Measurements from ENCODE around the gene MINPP1. TPM values are rescaled to one million over a fixed set of nuclear protein-coding genes. Genes with fewer than 3 reads are reported as not detected.

MINPP1 gene
- total and polyA plus RNA-seq, 4 donors, result 19.1 to 111 (median 24.6) TPM

- 97% methylated on average over 2 of the region's 2 CpGs for WGBS
- TF ChIP-seq FOXA1 (IDR thresholded peaks at IDR 0.05) (no peak), NR2F2 (IDR thresholded peaks at IDR 0.05) (no peak), SP1 (IDR thresholded peaks at IDR 0.05) (no peak), REST (IDR thresholded peaks at IDR 0.05) (no peak), RAD21 (IDR thresholded peaks at IDR 0.05) (no peak)
- DNase-seq (ENCODE audit: low spot score), result no peak
- Histone ChIP-seq H3K27ac (ENCODE audit: low read depth in 1 of 2, low read length in 2 of 2) (no peak overlapping the region), H3K4me3 (ENCODE audit: low read depth in 1 of 3, low read length in 3 of 3) (no peak overlapping the region), H3K4me1 (ENCODE audit: control insufficient read depth in 4 of 4, insufficient read depth in 4 of 4, low read length in 3 of 4) (no peaks in the 10 kb centered on the region), H3K9me3 (ENCODE audit: control insufficient read depth in 4 of 4, low read length in 3 of 4) (no peaks in the 10 kb centered on the region), H3K27me3 (ENCODE audit: control insufficient read depth in 4 of 4, insufficient read depth in 4 of 4, low read length in 3 of 4) (no peaks in the 10 kb centered on the region), H3K36me3 (ENCODE audit: control insufficient read depth in 4 of 4, insufficient read depth in 3 of 4, low read depth in 1 of 4, low read length in 3 of 4) (peaks cover 0 to 37% (median 23%) of the 10 kb centered on the region in 4 donors), H3K9ac (ENCODE audit: low read depth in 1 of 2, low read length in 2 of 2) (no peak overlapping the region)
Measured at GRCh38 chr10:87519582-87519981, 14.9 kb downstream of the MINPP1 start.

GRCh38 chr10:87523731-87524130 is 19.0 kb downstream of the MINPP1 start:
- Histone ChIP-seq H3K9me3 (ENCODE audit: control insufficient read depth in 4 of 4, low read length in 3 of 4) (no peaks in the 10 kb centered on the region), H3K36me3 (ENCODE audit: control insufficient read depth in 4 of 4, insufficient read depth in 3 of 4, low read depth in 1 of 4, low read length in 3 of 4) (peaks cover 0 to 24% (median 13%) of the 10 kb centered on the region in 4 donors), H3K4me1 (ENCODE audit: control insufficient read depth in 4 of 4, insufficient read depth in 4 of 4, low read length in 3 of 4) (no peaks in the 10 kb centered on the region), H3K27me3 (ENCODE audit: control insufficient read depth in 4 of 4, insufficient read depth in 4 of 4, low read length in 3 of 4) (no peaks in the 10 kb centered on the region), H3K27ac (ENCODE audit: low read depth in 1 of 2, low read length in 2 of 2) (no peak overlapping the region), H3K9ac (ENCODE audit: low read depth in 1 of 2, low read length in 2 of 2) (no peak overlapping the region), H3K4me3 (ENCODE audit: low read depth in 1 of 3, low read length in 3 of 3) (no peak overlapping the region)
- no peak for TF ChIP-seq NR2F2 (IDR thresholded peaks at IDR 0.05)
- TF ChIP-seq RXRA (IDR thresholded peaks at IDR 0.05), result no peak
- no peak for TF ChIP-seq ZBTB33 (IDR thresholded peaks at IDR 0.05)
- no peak for TF ChIP-seq SP1 (IDR thresholded peaks at IDR 0.05)
- TF ChIP-seq HNF4A (conservative IDR thresholded peaks at IDR 0.05), result no peak
- TF ChIP-seq CTCF (IDR thresholded peaks at IDR 0.05; ENCODE audit: low read depth, low read length, missing input control), result no peak
- no peak for TF ChIP-seq MAX (IDR thresholded peaks at IDR 0.05)
- no peak for TF ChIP-seq EGR1 (IDR thresholded peaks at IDR 0.05; ENCODE audit: low read depth in 2 of 2)
- TF ChIP-seq TAF1 (conservative IDR thresholded peaks at IDR 0.05), result no peak
- no peak for TF ChIP-seq REST (IDR thresholded peaks at IDR 0.05)
- no peak for TF ChIP-seq FOXA1 (IDR thresholded peaks at IDR 0.05)
- TF ChIP-seq YY1 (IDR thresholded peaks at IDR 0.05), result no peak
- no peak for TF ChIP-seq ATF3 (IDR thresholded peaks at IDR 0.05)
- no peak for TF ChIP-seq HNF4G (IDR thresholded peaks at IDR 0.05)
- no peak for TF ChIP-seq FOXA2 (IDR thresholded peaks at IDR 0.05)
- TF ChIP-seq JUND (IDR thresholded peaks at IDR 0.05), result no peak
- no peak for TF ChIP-seq GABPA (IDR thresholded peaks at IDR 0.05 in 1 of 2, conservative IDR thresholded peaks at IDR 0.05 in 1 of 2)
- no peak for TF ChIP-seq RAD21 (IDR thresholded peaks at IDR 0.05)
- DNase-seq (ENCODE audit: low spot score), result no peak
- WGBS, result 81% methylated on average over 2 of the region's 2 CpGs

Data from liver (tissue), 9 donors.